Right lobe of liver (tissue), 6 donors: ENCODE results near the gene PTP4A2. TPM values are rescaled to one million over a fixed set of nuclear protein-coding genes. Genes with fewer than 3 reads are reported as not detected.

Experiments
- ATAC-seq, 4 donors: fragments of 200-7000 bp; cut with Tn5 transposase; one replicate each; pipeline ENCODE4 v1.9.1; 2020; ENCODE audit warnings: mild to moderate bottlenecking in 4 of 4, moderate library complexity in 4 of 4
- DNase-seq, 3 donors: peaks; one replicate each; pipeline ENCODE4 v3.0.0-alpha.2; 2020
- H3K27ac ChIP-seq, 3 donors: fragments of 200-600 bp; one replicate each; pipeline ENCODE4 v1.8.0; 2022
- H3K27me3 ChIP-seq, 2 donors: fragments of 200-600 bp; one replicate each; pipeline ENCODE4 v1.8.0; 2022
- H3K36me3 ChIP-seq, 4 donors: fragments of 200-600 bp; sonication (generic) in 1 of 4; one replicate each; pipeline versions ENCODE4 v1.5.1 to v1.8.0; 2017 to 2022; ENCODE audit warnings: control low read depth in 1 of 4
- H3K4me1 ChIP-seq, 4 donors: fragments of 200-600 bp; sonication (generic) in 1 of 4; one replicate each; pipeline versions ENCODE4 v1.5.1 to v1.8.0; 2017 to 2022; ENCODE audit warnings: control low read depth in 1 of 4
- H3K4me3 ChIP-seq, 3 donors: fragments of 200-600 bp; one replicate each; pipeline ENCODE4 v1.8.0; 2022
- H3K9me3 ChIP-seq, 4 donors: fragments of 200-600 bp; sonication (generic) in 1 of 4; one replicate each; pipeline versions ENCODE4 v1.5.1 to v1.8.0; 2017 to 2022; ENCODE audit warnings: control low read depth in 1 of 4
- CTCF ChIP-seq, 4 donors: fragments of 200-600 bp in 3 of 4; fragments of 450-650 bp in 1 of 4; IDR thresholded peaks; one replicate each; pipeline versions ENCODE4 v1.5.1 to v1.8.0; 2016 to 2022; ENCODE audit warnings: antibody characterized with exemption in 4 of 4, mild to moderate bottlenecking in 2 of 4
- POLR2A ChIP-seq: fragments of 450-650 bp; IDR thresholded peaks from one replicate; pipeline ENCODE4 v1.6.1; 2017; ENCODE audit warnings: antibody characterized with exemption, mild to moderate bottlenecking
- WGBS: methylation state at CpG from one replicate; pipeline ENCODE4 v1.1.6; 2018; ENCODE audit warnings: low coverage, low lambda C conversion rate; ENCODE audit not compliant: insufficient coverage; ENCODE audit errors: missing lambda C conversion rate; 5-methylcytosine and 5-hydroxymethylcytosine counted together
- intact Hi-C, 2 donors: fragments of 100-400 bp; cut with DNase I; formaldehyde crosslinking; loops; one replicate each; pipeline versions ENCODE4 v1.11.2 to v1.14.1; 2022
- total RNA-seq, 6 experiments: library from RNA; depleted of rRNA in 2 of 6; stranded (reverse); fragments of >200 nt in 2 of 6; fragmentation: NEBNext Ultra II Directional in 3 of 6; extraction: Animal tissue kit (Norgen Biotek cat#: 25700) in 3 of 6; gene quantifications; one replicate each; pipeline versions ENCODE4 v1.1.0 to v1.2.4, GENCODE V29; 2016 to 2023
- donor health status: DM: no; HTN: yes; CAD: no.
- donor health status: DM: no; HTN: no; CAD: no.
- donor health status: DM: no; HTN: no; CAD: no.
- donor health status: DM: no; HTN: yes; CAD: no.
- donor health status: DM: no; HTN: yes; CAD: no.

The PTP4A2 gene
- total RNA-seq, 6 experiments from 2014 or later = 66.3 to 143 (median 117) TPM

GRCh38 chr1:31959521-31960340, 21.6 kb upstream of the PTP4A2 start:
- H3K9me3 ChIP-seq = no peaks in the 10 kb centered on the region
- H3K27ac ChIP-seq = no peak overlapping the region
- intact Hi-C loops = loop anchor here in 1 of 2 donors (10.0 kb wide), 1 partner anchor 135 kb away; no protein-coding TSS in a partner anchor
- no peak for TF ChIP-seq CTCF (IDR thresholded peaks at IDR 0.05)
- TF ChIP-seq POLR2A = no peak
- H3K27me3 ChIP-seq = no peaks in the 10 kb centered on the region
- peak in 1 of 3 donors; percentile 67 for DNase-seq
- ATAC-seq = peak; percentile 4 to 63 (median 49)
- no peaks in the 10 kb centered on the region for H3K36me3 ChIP-seq
- H3K4me3 ChIP-seq = no peak overlapping the region
- whole genome bisulfite sequencing = 81% methylated on average over 5 of the region's 6 CpGs
- peaks cover 0 to 26% (median 9%) of the 10 kb centered on the region in 4 donors for H3K4me1 ChIP-seq

- Histone ChIP-seq H3K9me3 (no peaks in the 10 kb centered on the region), H3K4me3 (no peak overlapping the region), H3K4me1 (peaks cover 0 to 33% (median 12%) of the 10 kb centered on the region in 4 donors), H3K27me3 (no peaks in the 10 kb centered on the region), H3K27ac (no peak overlapping the region), H3K36me3 (no peaks in the 10 kb centered on the region)
- DNase-seq = no peak
- TF ChIP-seq POLR2A (no peak), CTCF (IDR thresholded peaks at IDR 0.05) (no peak)
- 75% methylated on average over 9 of the region's 9 CpGs for WGBS
- no peak for ATAC-seq
- intact Hi-C loops = no loop called here
Observed at GRCh38 chr1:31957701-31958674, 19.8 kb upstream of the PTP4A2 start.

- peak; percentile 57 to 81 (median 71) for DNase-seq
- Histone ChIP-seq H3K27me3 (no peaks in the 10 kb centered on the region), H3K9me3 (no peaks in the 10 kb centered on the region), H3K27ac (peak overlapping the region; percentile 83 to 89 (median 89)), H3K36me3 (no peaks in the 10 kb centered on the region), H3K4me1 (peaks cover 0 to 33% (median 12%) of the 10 kb centered on the region in 4 donors), H3K4me3 (no peak overlapping the region)
- WGBS = 60% methylated on average over 7 of the region's 11 CpGs
- intact Hi-C loops = no loop called here
- peak; percentile 48 to 78 (median 52) for ATAC-seq
- TF ChIP-seq CTCF (IDR thresholded peaks at IDR 0.05) = peak in 3 of 4 donors; percentile 7 to 35 (median 12)
- TF ChIP-seq POLR2A = peak; percentile 20
Observed at GRCh38 chr1:31955917-31956736, 18.0 kb upstream of the PTP4A2 start.
